Muscle layer of duodenum (tissue), 2 donors: ENCODE data around the gene ADAM12.

Experiments
- H3K27ac ChIP-seq: one replicate; pipeline ENCODE4 v1.7.0; 2013; ENCODE audit warnings: mild to moderate bottlenecking, low read length
- H3K27me3 ChIP-seq: one replicate; pipeline ENCODE4 v1.7.0; 2013; ENCODE audit warnings: low read depth, mild to moderate bottlenecking, control low read depth, low read length
- H3K36me3 ChIP-seq, 2 donors: one replicate each; pipeline ENCODE4 v1.7.0; 2013; ENCODE audit warnings: low read length in 2 of 2, control low read depth in 1 of 2, mild to moderate bottlenecking in 1 of 2; ENCODE audit not compliant: insufficient read depth in 2 of 2, control insufficient read depth in 1 of 2
- H3K4me1 ChIP-seq, 2 donors: one replicate each; pipeline ENCODE4 v1.7.0; 2013; ENCODE audit warnings: low read length in 2 of 2, mild to moderate bottlenecking in 2 of 2, control low read depth in 1 of 2, moderate library complexity in 1 of 2; ENCODE audit not compliant: insufficient read depth in 2 of 2, control insufficient read depth in 1 of 2
- H3K4me3 ChIP-seq, 2 donors: one replicate each; pipeline ENCODE4 v1.7.0; 2013; ENCODE audit warnings: low read length in 2 of 2, low read depth in 1 of 2, mild to moderate bottlenecking in 1 of 2
- H3K9me3 ChIP-seq, 2 donors: one replicate each; pipeline ENCODE4 v1.7.0; 2013; ENCODE audit warnings: low read length in 2 of 2, control low read depth in 1 of 2, mild to moderate bottlenecking in 1 of 2; ENCODE audit not compliant: control insufficient read depth in 1 of 2
- donor health status: healthy.

The ADAM12 gene

GRCh38 chr10:126161691-126162090 is 226.6 kb downstream of the ADAM12 start:
- Histone ChIP-seq H3K4me3 (no peak overlapping the region), H3K4me1 (no peaks in the 10 kb centered on the region), H3K27me3 (no peaks in the 10 kb centered on the region), H3K36me3 (no peaks in the 10 kb centered on the region), H3K9me3 (no peaks in the 10 kb centered on the region), H3K27ac (no peak overlapping the region)

DNA sequence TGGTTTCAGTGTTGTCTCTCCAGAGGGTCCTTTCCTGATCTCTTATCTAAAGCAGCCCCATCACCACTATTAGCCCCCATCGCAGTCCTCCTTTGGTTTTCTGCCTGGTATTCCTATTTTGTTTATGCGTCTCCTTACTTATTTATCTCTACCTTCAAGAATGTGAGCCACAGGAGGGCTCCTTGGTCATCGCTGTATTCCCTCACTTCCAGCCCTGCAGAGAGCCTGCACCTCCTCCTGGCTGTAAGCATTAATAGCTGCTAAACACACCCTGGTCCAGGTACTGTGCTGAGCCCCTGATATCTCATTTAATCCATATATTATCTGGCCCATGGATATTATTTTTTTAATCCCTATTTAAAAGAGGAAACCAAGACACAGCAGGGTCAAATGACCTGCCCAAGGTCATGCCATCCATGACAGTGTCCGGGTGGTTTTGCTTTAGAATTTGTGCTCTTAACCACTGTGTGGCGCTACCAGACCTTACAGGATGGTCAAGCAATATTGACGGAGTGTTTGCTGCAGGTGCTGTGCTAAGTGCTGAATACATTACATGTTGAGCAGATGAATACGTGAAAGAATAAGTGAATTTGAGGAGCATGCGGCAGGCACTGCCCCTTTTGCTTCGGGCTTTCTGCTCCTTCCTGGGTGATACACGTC is 227.2 kb downstream of the ADAM12 start:
- no peaks in the 10 kb centered on the region for H3K36me3 ChIP-seq
- no peak overlapping the region for H3K27ac ChIP-seq
- H3K4me1 ChIP-seq: no peaks in the 10 kb centered on the region
- H3K9me3 ChIP-seq: no peaks in the 10 kb centered on the region
- H3K27me3 ChIP-seq: no peaks in the 10 kb centered on the region
- H3K4me3 ChIP-seq: no peak overlapping the region

DNA sequence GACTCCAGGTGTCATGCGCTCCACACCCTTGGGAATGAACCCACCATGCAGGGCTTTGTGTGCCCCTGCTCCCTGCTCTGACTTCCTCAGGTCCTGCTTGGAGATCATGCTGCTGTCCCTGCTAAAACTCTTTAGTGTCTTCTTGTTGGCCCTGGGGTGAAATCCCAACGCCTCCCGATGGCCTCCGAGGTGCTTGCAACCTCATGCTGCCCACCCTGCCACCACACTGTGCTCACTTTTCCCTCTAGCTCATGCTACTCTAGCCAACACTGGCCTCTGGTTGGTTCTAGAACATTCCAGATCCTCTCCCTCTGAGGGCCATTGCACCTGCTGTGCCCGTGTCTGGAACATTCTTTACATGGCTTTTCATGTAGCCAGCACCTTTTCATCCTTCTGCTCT is 227.7 kb downstream of the ADAM12 start:
- Histone ChIP-seq H3K27ac (no peak overlapping the region), H3K9me3 (no peaks in the 10 kb centered on the region), H3K4me1 (no peaks in the 10 kb centered on the region), H3K4me3 (no peak overlapping the region), H3K27me3 (no peaks in the 10 kb centered on the region), H3K36me3 (no peaks in the 10 kb centered on the region)

DNA sequence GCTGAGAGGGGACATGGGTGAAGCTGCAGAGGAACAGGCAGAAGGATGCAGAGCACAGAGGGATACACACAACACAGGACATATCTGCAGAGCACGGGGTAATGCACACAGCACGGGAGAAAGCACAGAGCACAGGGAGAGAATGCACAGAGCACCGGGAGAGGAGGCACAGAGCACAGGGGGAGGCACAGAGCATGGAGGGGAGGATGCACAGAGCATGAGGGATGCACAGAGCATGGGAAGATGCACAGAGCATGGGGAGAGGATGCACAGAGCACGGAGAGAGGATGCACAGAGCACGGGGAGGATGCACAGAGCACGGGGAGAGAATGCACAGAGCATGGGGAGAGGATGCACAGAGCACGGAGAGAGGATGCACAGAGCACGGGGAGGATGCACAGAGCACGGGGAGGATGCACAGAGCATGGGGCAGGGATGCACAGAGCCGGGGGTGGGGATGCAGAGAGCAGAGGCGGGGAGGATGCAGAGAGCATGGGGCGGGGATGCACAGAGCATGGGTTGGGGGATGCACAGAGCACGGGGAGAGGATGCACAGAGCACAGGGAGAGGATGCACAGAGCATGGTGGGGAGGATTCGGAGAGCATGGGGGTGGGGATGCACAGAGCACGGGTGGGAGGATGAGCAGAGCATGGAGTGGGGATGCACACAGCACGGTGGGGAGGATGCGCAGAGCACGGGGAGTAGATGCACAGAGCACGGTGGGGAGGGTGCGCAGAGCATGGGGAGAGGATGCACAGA is 230.0 kb downstream of the ADAM12 start:
- H3K4me3 ChIP-seq: no peak overlapping the region
- no peak overlapping the region for H3K27ac ChIP-seq
- no peaks in the 10 kb centered on the region for H3K9me3 ChIP-seq
- no peaks in the 10 kb centered on the region for H3K36me3 ChIP-seq
- H3K4me1 ChIP-seq: no peaks in the 10 kb centered on the region
- H3K27me3 ChIP-seq: no peaks in the 10 kb centered on the region

- Histone ChIP-seq H3K27me3 (no peaks in the 10 kb centered on the region), H3K4me1 (no peaks in the 10 kb centered on the region), H3K4me3 (no peak overlapping the region), H3K9me3 (no peaks in the 10 kb centered on the region), H3K36me3 (no peaks in the 10 kb centered on the region), H3K27ac (no peak overlapping the region)
Observed at GRCh38 chr10:126157189-126157588, 231.1 kb downstream of the ADAM12 start.

- Histone ChIP-seq H3K36me3 (no peaks in the 10 kb centered on the region), H3K27me3 (no peaks in the 10 kb centered on the region), H3K27ac (no peak overlapping the region), H3K4me1 (no peaks in the 10 kb centered on the region), H3K9me3 (peaks cover 0 to under 1% of the 10 kb centered on the region in 2 donors), H3K4me3 (no peak overlapping the region)
Observed at GRCh38 chr10:126156503-126156902, 231.8 kb downstream of the ADAM12 start.

GRCh38 chr10:126156012-126156411 is 232.3 kb downstream of the ADAM12 start:
- H3K36me3 ChIP-seq: no peaks in the 10 kb centered on the region
- H3K9me3 ChIP-seq: peaks cover 0 to 5% of the 10 kb centered on the region in 2 donors
- H3K27me3 ChIP-seq: no peaks in the 10 kb centered on the region
- no peak overlapping the region for H3K4me3 ChIP-seq
- no peak overlapping the region for H3K27ac ChIP-seq
- no peaks in the 10 kb centered on the region for H3K4me1 ChIP-seq

DNA sequence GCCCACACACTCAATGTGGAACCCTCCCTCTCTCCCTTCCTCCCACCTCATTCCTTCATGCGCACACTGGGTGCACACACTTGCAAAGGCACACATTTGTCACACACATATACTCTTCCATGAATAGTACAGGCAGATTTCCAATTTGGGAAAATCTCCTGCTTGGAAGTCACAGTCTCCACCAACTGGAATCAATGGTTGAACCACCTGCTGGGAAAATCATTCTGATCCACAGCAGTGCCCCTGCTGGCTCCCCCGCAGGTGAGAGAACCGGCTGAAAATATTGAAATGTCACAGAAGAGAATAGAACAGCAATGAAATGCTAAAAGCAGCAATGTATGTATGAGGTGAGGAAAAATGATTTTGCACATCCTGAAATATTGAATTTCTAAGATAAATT is 232.7 kb downstream of the ADAM12 start:
- no peak overlapping the region for H3K27ac ChIP-seq
- H3K36me3 ChIP-seq: no peaks in the 10 kb centered on the region
- no peak overlapping the region for H3K4me3 ChIP-seq
- H3K4me1 ChIP-seq: no peaks in the 10 kb centered on the region
- H3K9me3 ChIP-seq: peaks cover 0 to 6% of the 10 kb centered on the region in 2 donors
- no peaks in the 10 kb centered on the region for H3K27me3 ChIP-seq

- H3K4me1 ChIP-seq: no peaks in the 10 kb centered on the region
- H3K4me3 ChIP-seq: no peak overlapping the region
- no peaks in the 10 kb centered on the region for H3K36me3 ChIP-seq
- H3K9me3 ChIP-seq: peaks cover 0 to 6% of the 10 kb centered on the region in 2 donors
- H3K27me3 ChIP-seq: no peaks in the 10 kb centered on the region
- H3K27ac ChIP-seq: no peak overlapping the region
Observed at GRCh38 chr10:126153711-126154628, 234.3 kb downstream of the ADAM12 start.

GRCh38 chr10:126147866-126148587 is 240.2 kb downstream of the ADAM12 start:
- H3K4me3 ChIP-seq: no peak overlapping the region
- no peak overlapping the region for H3K27ac ChIP-seq
- H3K36me3 ChIP-seq: no peaks in the 10 kb centered on the region
- peaks cover 5% of the 10 kb centered on the region for H3K27me3 ChIP-seq
- no peaks in the 10 kb centered on the region for H3K4me1 ChIP-seq
- peaks cover 0 to 6% of the 10 kb centered on the region in 2 donors for H3K9me3 ChIP-seq

DNA sequence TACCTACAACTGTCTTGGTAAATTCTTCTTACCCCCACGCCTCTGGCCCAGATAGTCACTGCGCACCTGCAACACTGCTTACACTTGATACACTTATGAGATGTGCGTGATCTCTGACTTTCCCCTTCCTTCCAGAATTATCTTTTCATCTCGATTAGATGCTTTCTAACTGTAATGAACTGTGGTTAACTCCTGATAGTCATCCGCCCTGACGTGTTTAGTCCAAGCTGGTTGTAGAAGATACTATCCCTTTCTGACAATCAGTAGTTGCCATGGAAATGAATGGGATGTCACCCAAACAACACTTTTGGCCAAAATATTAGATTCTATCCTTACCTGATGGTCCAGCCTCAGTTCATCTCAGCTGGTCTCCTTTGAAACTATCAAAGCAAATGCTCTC is 241.5 kb downstream of the ADAM12 start:
- Histone ChIP-seq H3K36me3 (no peaks in the 10 kb centered on the region), H3K4me1 (no peaks in the 10 kb centered on the region), H3K4me3 (no peak overlapping the region), H3K9me3 (peaks cover 0 to 6% of the 10 kb centered on the region in 2 donors), H3K27ac (no peak overlapping the region), H3K27me3 (peaks cover 5% of the 10 kb centered on the region)
